GM21367 (cell line): ENCODE data around the gene CNNM4.

Experiments
- ATAC-seq: cut with Tn5 transposase; IDR thresholded peaks from one replicate; pipeline ENCODE4 v1.9.1; 2021; ENCODE audit not compliant: unreplicated experiment

CNNM4 gene

DNA sequence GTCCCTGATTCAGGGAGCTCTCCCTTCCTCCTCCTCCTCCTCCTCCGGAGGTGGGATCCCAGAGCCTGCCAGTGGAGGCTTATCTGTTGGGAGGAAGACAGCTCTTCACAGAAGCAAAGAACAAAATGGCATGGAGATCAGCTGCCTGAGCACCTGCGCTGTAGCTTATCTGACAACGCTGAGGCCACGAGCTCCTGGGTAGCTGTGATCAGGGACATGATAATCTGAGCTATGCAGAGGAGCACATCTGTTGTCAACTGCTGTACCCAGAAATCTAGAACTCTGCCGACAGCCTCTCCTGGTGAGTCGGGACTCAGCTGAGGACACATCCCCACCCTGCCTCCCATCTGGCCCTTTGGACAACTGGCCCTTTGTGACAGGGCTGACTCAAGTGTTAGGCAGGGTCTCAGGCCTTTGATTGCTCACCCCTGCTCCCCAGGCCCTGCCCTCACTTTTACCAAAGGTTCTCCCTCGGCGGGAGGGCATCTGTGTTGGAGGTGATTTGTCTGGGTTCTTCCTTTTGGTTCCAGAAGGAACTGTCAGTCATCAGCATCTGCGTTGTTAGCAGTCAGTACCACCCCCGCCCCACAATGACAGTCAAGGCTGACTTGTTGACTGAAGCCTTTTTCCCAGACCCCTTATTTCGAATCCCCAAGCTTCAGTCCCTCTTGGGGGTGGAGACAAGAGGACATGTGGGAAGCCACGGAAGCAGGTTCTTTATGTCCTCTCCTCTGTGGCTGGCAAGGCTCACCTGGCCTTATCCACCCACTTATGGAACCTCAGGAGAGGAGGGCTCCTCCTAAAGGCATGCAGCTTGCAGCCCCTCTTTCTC, 49.5 kb downstream of the CNNM4 start:
- ATAC-seq, result no peak

GRCh38 chr2:96810783-96811192, 50.1 kb downstream of the CNNM4 start:
- no peak for ATAC-seq

DNA sequence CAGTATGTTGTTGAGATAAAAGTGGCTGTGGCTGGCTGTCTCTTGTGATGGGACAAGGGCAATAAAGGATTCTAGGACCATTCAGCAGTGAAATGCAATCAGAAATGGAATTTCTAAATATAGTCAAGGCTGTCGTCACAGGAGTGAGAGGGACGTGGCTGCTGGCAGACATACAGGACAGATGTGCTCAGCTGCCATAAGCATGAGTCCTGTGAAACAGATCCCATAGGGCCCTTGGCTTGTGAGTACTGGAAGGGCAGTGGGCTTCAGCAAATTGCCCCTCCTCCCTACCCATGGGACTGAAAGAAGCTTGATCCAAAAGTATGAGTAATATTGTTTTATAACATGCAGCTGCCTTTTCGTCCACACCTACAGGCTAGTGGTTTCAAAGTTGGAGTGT, 51.2 kb downstream of the CNNM4 start:
- no peak for ATAC-seq

- ATAC-seq, result no peak
Measured at GRCh38 chr2:96813656-96814055, 53.0 kb downstream of the CNNM4 start.

DNA sequence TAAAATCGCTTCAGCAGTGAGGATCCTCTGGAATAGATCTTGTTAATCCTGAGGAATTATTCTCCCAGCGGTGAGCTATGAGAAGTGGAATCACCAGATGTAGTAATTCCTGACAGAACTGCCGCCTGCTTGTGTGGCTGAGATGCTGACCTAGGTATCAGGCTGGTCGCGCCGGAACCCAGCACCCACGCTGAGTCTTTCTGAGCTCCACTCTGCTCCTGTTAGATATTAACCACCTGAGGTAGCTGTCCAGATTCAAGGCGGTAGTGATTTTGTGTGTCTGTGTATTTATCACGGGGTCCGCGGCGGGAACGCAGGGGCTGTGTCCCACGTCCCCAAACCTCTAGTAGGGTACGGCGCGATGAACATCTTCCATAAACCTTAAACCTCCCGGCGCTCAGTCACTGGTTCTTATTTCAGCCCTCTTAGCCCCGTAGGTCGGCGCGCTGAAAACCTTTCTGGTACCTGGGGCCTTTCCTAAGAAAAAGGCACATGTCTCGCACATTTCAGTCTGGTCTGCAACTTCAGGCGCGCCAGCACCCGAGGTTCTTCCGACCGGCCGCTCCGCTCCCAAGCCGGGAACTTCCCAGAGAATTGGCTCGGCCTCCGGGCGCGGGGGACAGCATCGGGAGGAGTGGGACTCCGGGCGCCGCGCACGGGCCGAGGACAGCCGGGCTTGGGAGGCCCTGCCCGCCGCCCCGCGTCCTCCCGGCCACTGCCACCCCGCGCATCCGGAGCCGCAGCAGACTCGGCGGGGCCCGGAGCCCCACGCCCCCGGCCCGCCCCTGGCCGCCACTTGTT, 54.8 kb downstream of the CNNM4 start:
- ATAC-seq, result no peak

GRCh38 chr2:96816127-96816835, 55.6 kb downstream of the CNNM4 start, which contains the start of gene CNNM3:
CNNM3 (plus strand) TSS chr2:96816268; CDS start chr2:96816278, 10 bp downstream.
- ATAC-seq, result peak; percentile 78

GRCh38 chr2:96816836-96817702, 56.4 kb downstream of the CNNM4 start:
- ATAC-seq, result no peak

DNA sequence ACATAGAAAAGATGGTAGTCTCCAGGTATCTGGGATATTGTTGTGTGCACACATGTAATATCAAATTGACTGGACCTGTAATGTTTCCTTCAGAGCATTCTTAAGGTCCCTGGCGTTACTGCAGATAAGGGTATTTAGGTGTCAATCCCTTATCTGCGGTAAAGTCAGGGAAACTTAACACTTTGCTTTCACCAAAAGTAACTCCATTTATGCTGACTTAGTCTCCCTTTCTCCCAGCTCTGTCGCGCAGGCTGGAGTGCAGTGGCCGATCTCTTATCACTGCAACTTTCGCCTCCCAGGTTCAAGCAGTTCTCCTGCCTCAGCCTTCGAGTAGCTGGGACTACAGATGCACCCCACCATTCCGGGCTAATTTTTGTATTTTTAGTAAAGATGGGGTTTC, 57.2 kb downstream of the CNNM4 start:
- ATAC-seq, result no peak

DNA sequence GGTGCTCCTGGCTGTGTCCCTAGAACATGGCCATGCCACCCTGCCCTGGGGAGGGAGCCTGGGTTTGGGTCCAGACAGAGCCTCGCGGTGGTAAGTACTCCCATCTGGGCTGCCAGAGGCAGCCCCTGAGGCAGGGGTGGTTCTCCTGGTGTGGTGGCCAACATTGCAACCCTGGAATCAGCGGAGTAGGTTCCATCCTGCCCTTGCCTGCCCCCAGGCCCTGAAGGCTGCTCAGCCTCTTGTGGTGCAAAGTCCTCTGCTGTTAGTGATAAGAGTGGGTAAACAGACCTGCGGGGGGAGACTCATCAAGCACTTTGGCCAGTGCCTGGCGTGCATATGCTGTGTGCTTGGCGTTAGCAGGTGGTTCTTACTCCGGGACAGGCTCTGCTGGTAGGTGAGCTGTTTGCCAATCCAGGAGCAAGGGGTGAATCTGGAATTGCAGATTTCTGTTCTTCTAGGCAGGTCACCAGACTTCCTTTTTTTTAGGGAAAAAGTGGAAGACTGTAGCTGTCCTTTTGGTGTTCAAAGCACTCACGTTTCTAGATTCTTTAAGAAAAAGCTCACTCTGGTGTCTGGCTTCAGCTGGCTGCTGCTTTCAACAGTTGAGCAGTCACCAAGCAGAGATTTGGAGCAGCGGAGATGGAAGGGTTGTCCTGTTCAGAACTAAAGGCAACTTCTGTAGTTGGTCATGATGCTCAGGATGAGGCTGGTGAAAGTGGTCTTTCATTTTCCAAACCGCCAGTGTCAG, 58.6 kb downstream of the CNNM4 start:
- no peak for ATAC-seq

- ATAC-seq, result no peak
Measured at GRCh38 chr2:96819876-96820511, 59.3 kb downstream of the CNNM4 start.

DNA sequence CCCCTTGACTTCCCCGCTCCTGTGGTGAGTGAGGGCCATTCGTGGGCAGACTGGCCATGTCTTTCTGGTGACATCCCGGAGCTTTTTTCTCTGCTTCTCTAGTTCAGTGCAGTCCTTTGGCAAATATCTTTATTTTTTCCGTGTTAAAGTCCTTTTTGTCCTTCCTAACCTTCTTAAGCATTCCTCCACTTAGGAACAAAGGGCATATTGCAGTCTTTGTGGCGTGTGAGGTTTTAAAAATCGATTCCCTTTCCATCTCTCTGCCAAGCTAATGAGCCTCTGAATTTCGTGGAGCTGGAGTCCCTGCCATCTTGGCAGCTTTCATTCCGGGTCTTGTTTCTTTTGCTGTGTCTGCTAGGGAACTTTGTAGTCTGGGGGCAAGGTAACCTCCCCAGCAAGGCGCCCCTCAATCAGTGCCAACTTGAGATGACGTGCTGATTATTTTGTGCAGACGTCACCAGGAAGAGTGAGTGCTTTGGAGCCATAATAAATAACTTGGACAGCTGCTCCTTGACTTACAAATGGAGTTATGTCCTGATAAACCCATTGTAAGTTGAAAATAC, 60.5 kb downstream of the CNNM4 start:
- ATAC-seq, result no peak

- no peak for ATAC-seq
Measured at GRCh38 chr2:96822786-96823185, 62.1 kb downstream of the CNNM4 start.

- no peak for ATAC-seq
Measured at GRCh38 chr2:96823198-96823597, 62.5 kb downstream of the CNNM4 start.

DNA sequence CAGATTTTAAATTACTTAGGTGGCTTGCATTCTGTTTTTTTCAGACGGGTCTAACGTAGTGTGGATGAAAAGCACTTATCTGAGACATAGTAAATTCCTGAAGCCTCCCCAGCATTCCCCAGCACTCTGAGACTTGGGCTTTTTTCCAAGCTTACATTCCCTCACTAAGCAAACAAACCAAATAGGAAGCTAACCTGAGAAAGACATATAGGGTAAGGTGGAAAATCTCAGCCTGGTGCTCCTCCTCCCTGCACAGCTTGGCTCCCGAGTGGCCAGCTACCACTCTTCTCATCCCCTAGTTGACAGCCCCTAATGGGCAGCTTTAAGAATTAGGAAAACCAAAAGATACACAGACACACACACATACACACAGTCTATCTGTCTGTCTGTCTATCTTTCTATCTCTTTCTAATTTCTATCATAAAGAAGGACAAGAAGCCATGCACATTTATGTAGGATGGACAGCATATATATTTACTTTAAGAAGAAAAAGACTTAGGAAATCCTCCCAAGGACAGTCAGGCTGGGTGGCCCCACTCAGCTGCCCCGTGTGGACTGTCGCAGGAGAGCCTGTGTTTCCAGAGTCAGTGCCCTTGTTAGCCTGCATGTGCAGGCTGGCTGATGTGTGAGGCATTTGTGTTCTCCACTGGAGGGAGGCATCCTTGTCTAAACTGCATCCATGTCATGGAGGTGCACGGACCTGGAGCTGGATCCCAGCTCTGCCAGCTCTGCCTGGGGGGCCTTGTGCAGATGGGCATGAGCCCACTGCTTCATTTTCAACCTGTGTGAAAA, 63.6 kb downstream of the CNNM4 start:
- no peak for ATAC-seq

DNA sequence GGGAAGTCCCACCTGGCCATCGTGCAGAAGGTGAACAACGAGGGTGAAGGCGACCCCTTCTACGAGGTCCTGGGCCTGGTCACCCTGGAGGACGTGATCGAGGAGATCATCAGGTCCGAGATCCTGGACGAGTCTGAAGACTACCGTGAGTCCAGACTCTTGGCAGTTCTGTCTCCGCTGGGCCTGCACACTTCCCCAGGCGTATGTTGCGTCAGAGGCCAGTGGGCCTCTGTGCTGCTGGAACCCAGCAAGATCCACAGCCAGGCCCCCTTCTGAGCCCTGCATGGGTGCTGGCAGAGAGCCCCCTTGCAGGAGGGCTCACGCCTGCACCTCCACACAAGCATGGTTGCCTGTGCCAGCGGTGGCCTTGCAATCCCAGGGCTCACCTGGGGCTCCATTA, 64.4 kb downstream of the CNNM4 start:
- ATAC-seq, result no peak

DNA sequence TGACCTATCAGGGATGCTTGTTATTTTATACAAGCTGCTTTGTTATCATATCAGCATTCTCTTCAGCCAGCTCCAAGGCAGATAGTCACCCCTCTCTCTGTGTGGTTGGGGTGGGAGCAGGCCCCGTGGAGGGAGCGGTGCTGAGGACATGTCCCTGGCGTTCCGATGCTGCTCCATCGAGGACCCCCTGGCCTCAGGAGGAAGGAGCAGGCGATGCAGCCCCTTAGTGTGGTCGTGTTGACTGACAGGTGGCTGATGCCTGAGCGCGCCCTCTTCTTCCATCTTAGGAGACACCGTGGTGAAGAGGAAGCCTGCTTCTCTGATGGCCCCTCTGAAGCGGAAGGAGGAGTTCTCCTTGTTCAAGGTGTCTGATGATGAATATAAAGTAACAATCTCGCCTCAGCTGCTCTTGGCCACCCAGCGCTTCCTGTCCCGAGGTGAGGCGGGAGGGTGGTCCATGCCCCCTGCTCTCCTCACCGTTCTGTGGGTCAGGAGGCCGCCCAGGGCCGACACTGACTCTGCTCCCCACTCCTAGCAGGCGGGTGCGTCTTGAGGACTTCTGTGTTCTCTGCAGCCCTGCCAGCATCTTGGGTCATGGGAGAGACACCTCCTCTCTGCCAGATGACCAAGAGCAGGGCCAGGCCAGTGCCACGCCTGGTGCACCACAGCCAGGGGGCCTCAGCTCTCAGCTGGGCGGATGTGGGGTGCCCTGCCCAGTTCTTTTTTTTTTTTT, 66.0 kb downstream of the CNNM4 start:
- no peak for ATAC-seq

- no peak for ATAC-seq
Measured at GRCh38 chr2:96828436-96828835, 67.7 kb downstream of the CNNM4 start.

- no peak for ATAC-seq
Measured at GRCh38 chr2:96828874-96829273, 68.2 kb downstream of the CNNM4 start.
